Esophagus muscularis mucosa (tissue), 4 donors: ENCODE data around the gene SEMA6A. TPM values are rescaled to one million over a fixed set of nuclear protein-coding genes. Genes with fewer than 3 reads are reported as not detected.

Experiments used
- DNase-seq: peaks from one replicate; pipeline ENCODE4 v3.0.0-alpha.2; 2017; ENCODE audit errors: extremely low spot score
- H3K27ac ChIP-seq, 4 donors: fragments of 200-600 bp; sonication (generic); replicated peaks in 1 of 4; 1 replicate in 3 of 4; 2 replicates in 1 of 4; pipeline ENCODE4 v1.5.1; 2016 to 2019; ENCODE audit warnings: mild to moderate bottlenecking in 1 of 4
- H3K27me3 ChIP-seq, 4 donors: fragments of 200-600 bp; sonication (generic); one replicate each; pipeline versions ENCODE4 v1.5.1 to v1.6.0; 2016 to 2019
- H3K36me3 ChIP-seq, 4 donors: fragments of 200-600 bp; sonication (generic); one replicate each; pipeline ENCODE4 v1.5.1; 2016 to 2019
- H3K4me1 ChIP-seq, 4 donors: fragments of 200-600 bp; sonication (generic); one replicate each; pipeline ENCODE4 v1.5.1; 2016 to 2019
- H3K4me3 ChIP-seq, 4 donors: fragments of 200-600 bp; sonication (generic); 1 replicate in 2 of 4; 2 replicates in 2 of 4; pipeline ENCODE4 v1.5.1; 2016 to 2019; ENCODE audit warnings: mild to moderate bottlenecking in 4 of 4, moderate library complexity in 1 of 4
- H3K9me3 ChIP-seq, 4 donors: fragments of 200-600 bp; sonication (generic); 1 replicate in 3 of 4; 2 replicates in 1 of 4; pipeline ENCODE4 v1.5.1; 2016 to 2019
- CTCF ChIP-seq, 3 experiments: fragments of 200-600 bp in 2 of 3; fragments of 450-650 bp in 1 of 3; sonication (generic) in 2 of 3; IDR thresholded peaks; one replicate each; pipeline ENCODE4 v1.5.1; 2017 to 2019; ENCODE audit warnings: antibody characterized with exemption in 3 of 3, mild to moderate bottlenecking in 2 of 3, moderate library complexity in 1 of 3
- EP300 ChIP-seq: sonication (generic); formaldehyde crosslinking; IDR thresholded peaks from one replicate; pipeline ENCODE4 v1.6.1; 2017; ENCODE audit warnings: antibody characterized with exemption
- POLR2A ChIP-seq: fragments of 450-650 bp; IDR thresholded peaks from one replicate; pipeline ENCODE4 v1.6.1; 2017; ENCODE audit warnings: antibody characterized with exemption, moderate library complexity, mild to moderate bottlenecking, low read depth
- POLR2AphosphoS5 ChIP-seq, 2 donors: sonication (generic); formaldehyde crosslinking; IDR thresholded peaks; one replicate each; pipeline ENCODE4 v1.6.1; 2017; ENCODE audit warnings: antibody characterized with exemption in 2 of 2
- WGBS: methylation state at CpG from one replicate; pipeline ENCODE4 v1.1.5; 2018; 5-methylcytosine and 5-hydroxymethylcytosine counted together
- intact Hi-C: fragments of 100-400 bp; cut with DNase I; formaldehyde crosslinking; loops from one replicate; pipeline ENCODE4 v1.15.1; 2023
- total RNA-seq, 4 donors: library from RNA; depleted of rRNA; stranded (reverse); fragments of >200 nt; gene quantifications; one replicate each; pipeline versions ENCODE4 v1.1.0 to v1.2.1, GENCODE V29; 2016

Gene SEMA6A
- total RNA-seq, 4 donors from 2014 or later = 10.9 to 20.9 (median 14.3) TPM

DNA sequence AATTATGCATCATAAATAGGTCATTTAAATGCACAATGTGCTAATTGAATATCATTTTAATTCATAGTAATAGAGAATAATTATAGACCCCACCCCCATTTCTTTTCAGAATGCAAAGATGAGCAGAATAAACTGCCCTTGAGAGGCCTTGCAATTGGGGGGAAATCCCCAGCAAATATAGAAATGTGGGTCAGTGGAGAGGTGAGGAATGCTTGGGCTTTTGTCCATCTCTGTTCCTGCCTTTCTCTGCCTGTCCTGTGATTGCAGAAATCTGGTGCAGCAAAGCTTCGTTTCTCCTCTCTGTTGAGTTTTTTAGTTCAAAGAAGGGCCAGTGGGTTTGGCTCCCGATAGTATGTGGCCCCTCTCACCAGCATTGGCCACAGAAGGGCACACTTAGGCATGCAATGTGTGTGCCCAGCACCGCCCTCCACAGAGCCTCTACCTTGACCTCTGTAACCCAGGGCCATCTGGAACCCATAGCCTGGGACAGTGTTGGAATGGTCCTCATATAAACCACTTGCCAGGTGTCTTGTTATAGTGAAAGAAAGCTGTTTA, 164.2 kb downstream of the SEMA6A start:
- DNase-seq = no peak
- Histone ChIP-seq H3K4me1 (peaks cover 0 to 37% (median 29%) of the 10 kb centered on the region in 4 donors), H3K27me3 (no peaks in the 10 kb centered on the region), H3K9me3 (no peaks in the 10 kb centered on the region), H3K36me3 (peaks cover 0 to 6% (median 0%) of the 10 kb centered on the region in 4 donors), H3K4me3 (no peak overlapping the region), H3K27ac (no peak overlapping the region)
- TF ChIP-seq POLR2A (no peak), EP300 (no peak), POLR2AphosphoS5 (IDR thresholded peaks at IDR 0.05) (no peak), CTCF (IDR thresholded peaks at IDR 0.05) (no peak)
- intact Hi-C loops = no loop called here
- WGBS = 51% methylated on average over 3 of the region's 3 CpGs

DNA sequence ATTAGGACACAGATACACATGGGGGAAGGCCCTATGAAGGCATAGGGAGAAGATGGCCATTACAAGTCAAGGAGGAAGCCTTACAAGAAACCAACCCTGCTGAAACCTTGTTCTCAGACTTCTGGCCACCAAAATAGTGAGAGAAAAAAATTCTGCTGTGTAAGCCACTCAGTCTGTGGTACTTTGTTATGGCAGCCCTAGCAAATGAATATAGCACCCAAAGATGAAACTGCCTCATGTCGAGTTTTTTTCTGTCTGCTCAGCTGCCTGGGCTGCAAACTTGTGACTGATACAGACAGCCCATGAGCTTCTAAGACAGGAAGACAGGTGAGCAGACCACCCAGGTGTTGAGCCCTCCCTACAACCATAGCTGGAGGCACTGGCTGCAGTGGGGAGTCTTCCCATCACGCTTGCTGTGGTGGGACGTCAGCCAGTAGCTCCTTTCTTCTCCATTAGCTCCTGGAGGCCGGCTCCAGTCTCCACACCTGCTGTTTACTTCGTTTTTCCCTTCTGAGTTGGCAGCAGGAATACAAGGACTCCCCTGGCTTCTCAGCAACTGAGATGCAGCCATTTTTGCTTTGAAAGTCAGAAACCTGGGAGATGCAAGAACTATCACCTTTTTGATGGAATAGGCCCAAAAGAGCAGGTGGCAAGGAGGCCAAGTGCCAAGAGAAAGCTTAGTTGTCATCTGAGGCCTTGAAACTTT, 164.9 kb downstream of the SEMA6A start:
- H3K27me3 ChIP-seq = no peaks in the 10 kb centered on the region
- H3K36me3 ChIP-seq = peaks cover 0 to 6% (median 0%) of the 10 kb centered on the region in 4 donors
- H3K4me1 ChIP-seq = peaks cover 0 to 37% (median 30%) of the 10 kb centered on the region in 4 donors
- no peak overlapping the region for H3K27ac ChIP-seq
- WGBS = 86% methylated on average over 5 of the region's 5 CpGs
- H3K4me3 ChIP-seq = no peak overlapping the region
- H3K9me3 ChIP-seq = no peaks in the 10 kb centered on the region
- intact Hi-C loops = no loop called here
- TF ChIP-seq EP300 (no peak), POLR2A (no peak), POLR2AphosphoS5 (IDR thresholded peaks at IDR 0.05) (no peak), CTCF (IDR thresholded peaks at IDR 0.05) (no peak)
- no peak for DNase-seq

- peaks cover 6 to 44% (median 36%) of the 10 kb centered on the region in 4 donors for H3K4me1 ChIP-seq
- H3K27me3 ChIP-seq = no peaks in the 10 kb centered on the region
- 65% methylated on average over 7 of the region's 7 CpGs for WGBS
- no peak for DNase-seq
- no peak overlapping the region for H3K27ac ChIP-seq
- H3K4me3 ChIP-seq = no peak overlapping the region
- no peaks in the 10 kb centered on the region for H3K36me3 ChIP-seq
- TF ChIP-seq EP300 (no peak), POLR2A (no peak), CTCF (IDR thresholded peaks at IDR 0.05) (no peak), POLR2AphosphoS5 (IDR thresholded peaks at IDR 0.05) (no peak)
- H3K9me3 ChIP-seq = no peaks in the 10 kb centered on the region
- intact Hi-C loops = no loop called here
These were observed 168.1 kb downstream of the SEMA6A start for GRCh38 chr5:116406306-116407041.

GRCh38 chr5:116404792-116405191, 169.8 kb downstream of the SEMA6A start:
- Histone ChIP-seq H3K27ac (no peak overlapping the region), H3K4me3 (no peak overlapping the region), H3K4me1 (peaks cover 6 to 27% (median 21%) of the 10 kb centered on the region in 4 donors), H3K9me3 (no peaks in the 10 kb centered on the region), H3K27me3 (no peaks in the 10 kb centered on the region), H3K36me3 (peaks cover 0 to 3% (median 0%) of the 10 kb centered on the region in 4 donors)
- intact Hi-C loops = no loop called here
- no peak for DNase-seq
- no peak for TF ChIP-seq CTCF (IDR thresholded peaks at IDR 0.05)
- TF ChIP-seq POLR2A = no peak
- no peak for TF ChIP-seq POLR2AphosphoS5 (IDR thresholded peaks at IDR 0.05)
- no peak for TF ChIP-seq EP300
- 81% methylated on average over 3 of the region's 3 CpGs for WGBS
